Heart right ventricle (tissue), 16 donors: ENCODE measurements around the gene SMAD3. TPM values are rescaled to one million over a fixed set of nuclear protein-coding genes. Genes with fewer than 3 reads are reported as not detected.

ENCODE experiments used
- ATAC-seq, 8 donors: fragments of 200-7000 bp; cut with Tn5 transposase; one replicate each; pipeline ENCODE4 v1.9.1; 2020; ENCODE audit warnings: mild to moderate bottlenecking in 8 of 8, moderate library complexity in 8 of 8, moderate number of reproducible peaks in 1 of 8
- DNase-seq, 2 donors: peaks; one replicate each; pipeline ENCODE4 v3.0.0-alpha.2; 2020
- H3K27ac ChIP-seq, 10 donors: fragments of 200-600 bp; sonication (generic) in 2 of 10; one replicate each; pipeline versions ENCODE4 v1.5.0 to v1.8.0; 2020 to 2022; ENCODE audit warnings: mild to moderate bottlenecking in 3 of 10
- H3K27me3 ChIP-seq, 7 donors: fragments of 200-600 bp; one replicate each; pipeline ENCODE4 v1.8.0; 2021 to 2022; ENCODE audit warnings: mild to moderate bottlenecking in 2 of 7
- H3K36me3 ChIP-seq, 9 donors: fragments of 200-600 bp; sonication (generic) in 1 of 9; one replicate each; pipeline versions ENCODE4 v1.5.0 to v1.8.0; 2020 to 2022; ENCODE audit warnings: mild to moderate bottlenecking in 2 of 9
- H3K4me1 ChIP-seq, 9 donors: fragments of 200-600 bp; sonication (generic) in 1 of 9; one replicate each; pipeline versions ENCODE4 v1.5.0 to v1.8.0; 2020 to 2022; ENCODE audit warnings: mild to moderate bottlenecking in 4 of 9
- H3K4me3 ChIP-seq, 10 donors: fragments of 200-600 bp; sonication (generic) in 2 of 10; one replicate each; pipeline versions ENCODE4 v1.5.0 to v1.8.0; 2020 to 2022; ENCODE audit warnings: mild to moderate bottlenecking in 7 of 10, moderate library complexity in 2 of 10
- H3K9me3 ChIP-seq, 11 donors: fragments of 200-600 bp in 10 of 11; sonication (generic) in 2 of 11; one replicate each; pipeline versions ENCODE4 v1.5.0 to v1.8.0; 2013 to 2022; ENCODE audit warnings: mild to moderate bottlenecking in 2 of 11, control low read depth in 1 of 11, moderate library complexity in 1 of 11
- CTCF ChIP-seq, 9 donors: fragments of 200-600 bp; sonication (generic) in 2 of 9; IDR thresholded peaks; one replicate each; pipeline versions ENCODE4 v1.5.0 to v1.8.0; 2021 to 2022; ENCODE audit warnings: antibody characterized with exemption in 9 of 9, mild to moderate bottlenecking in 5 of 9, moderate library complexity in 1 of 9
- WGBS, 2 donors: extraction: QIAGEN DNeasy Blood & Tissue Kit; methylation state at CpG; one replicate each; pipeline ENCODE4 v1.1.7; 2013; ENCODE audit warnings: inconsistent platforms in 1 of 2; 5-methylcytosine and 5-hydroxymethylcytosine counted together
- intact Hi-C, 10 donors: fragments of 100-400 bp; cut with DNase I; formaldehyde crosslinking; loops; one replicate each; pipeline versions ENCODE4 v1.11.1 to v1.14.2; 2022
- polyA plus RNA-seq, 2 donors: library from polyadenylated mRNA; stranded (reverse); fragments of 200-250 nt; gene quantifications; one replicate each; pipeline ENCODE4 v1.2.3, GENCODE V29; 2013
- total RNA-seq, 10 donors: library from RNA; stranded (reverse); fragmentation: NEBNext Ultra II Directional in 3 of 10; extraction: Animal tissue kit (Norgen Biotek cat#: 25700) in 3 of 10; gene quantifications; one replicate each; pipeline versions ENCODE4 v1.2.1 to v1.2.4, GENCODE V29; 2021 to 2023
- donor health status: Arrhythmogenic right ventricular cardiomyopathy.
- donor health status: ischemic (EF 13 %, LVEDD 7.1; RV severe dilation, severe dysfunction).
- donor health status: healthy with polysubstance abuse.
- donor health status: DM: no; HTN: yes; CAD: no.
- donor health status: DM: no; HTN: no; CAD: no.
- donor health status: ischemic (EF 25% LVEDD 6.9; RV normal size, moderate dysfunction).
- donor health status: ischemic (EF 25% LVEDD 5.7; RV mildly dilated, moderate dysfunction).
- donor health status: healthy.
- donor health status: DM: yes; HTN: yes; CAD: no.
- donor health status: Ischemic cardiomyopathy.
- donor health status: ischemic (EF 35%, LVEDD 5.7; RV mildly dilated, moderate dysfunction).
- donor health status: nonischemic (EF 11% LVEDD 7.7; RV severe dilation, severe dysfunction).
- donor health status: DM: yes; HTN: yes; CAD: no.
- donor health status: PGD.
- donor health status: ischemic (EF 29% LVEDD 5.4; RV normal size, mild dysfunction).
- donor health status: nonischemic (EF 23%, LVEDD 6.1; RV moderate dilation, normal function).

Gene SMAD3
- total and polyA plus RNA-seq, 12 donors: 6.2 to 44.8 (median 15.5) TPM

GRCh38 chr15:67186688-67187087 is 121.3 kb downstream of the SMAD3 start:
- ATAC-seq: peak in 1 of 8 donors; percentile 0
- TF ChIP-seq CTCF (IDR thresholded peaks at IDR 0.05): no peak
- Histone ChIP-seq H3K4me3 (no peak overlapping the region), H3K27ac (peak overlapping the region; percentile 79 to 95 (median 86)), H3K27me3 (no peaks in the 10 kb centered on the region), H3K9me3 (no peaks in the 10 kb centered on the region), H3K36me3 (peaks cover 0 to 88% (median 7%) of the 10 kb centered on the region in 9 donors), H3K4me1 (peaks cover 35 to 66% (median 58%) of the 10 kb centered on the region in 9 donors)
- intact Hi-C loops: loop anchor here in 6 of 10 donors (1.0 to 10.0 kb wide), 6 partner anchors 64 to 304 kb away; partner anchors contain the start of gene SMAD3 (in 6 of the 6)
- 32 to 33% methylated on average over 4 of the region's 4 CpGs for WGBS, 2 donors
- DNase-seq: no peak

GRCh38 chr15:67187351-67187854 is 122.0 kb downstream of the SMAD3 start:
- no peak for TF ChIP-seq CTCF (IDR thresholded peaks at IDR 0.05)
- Histone ChIP-seq H3K27me3 (no peaks in the 10 kb centered on the region), H3K4me1 (peaks cover 35 to 66% (median 58%) of the 10 kb centered on the region in 9 donors), H3K27ac (peak overlapping the region in 9 of 10 donors; percentile 79 to 95 (median 89)), H3K4me3 (no peak overlapping the region), H3K9me3 (no peaks in the 10 kb centered on the region), H3K36me3 (peaks cover 0 to 88% (median 2%) of the 10 kb centered on the region in 9 donors)
- no peak for ATAC-seq
- intact Hi-C loops: loop anchor here in 6 of 10 donors (5.0 to 10.0 kb wide), 5 partner anchors 65 to 305 kb away; partner anchors contain the start of gene SMAD3 (in 6 of the 6)
- 85 to 89% methylated on average over 12 of the region's 12 CpGs for WGBS, 2 donors
- DNase-seq: no peak

GRCh38 chr15:67188551-67189218 is 123.3 kb downstream of the SMAD3 start:
- 55 to 60% methylated on average over 8 of the region's 8 CpGs for WGBS, 2 donors
- DNase-seq (peak in 1 of 2 donors; percentile 75), ATAC-seq (peak in 5 of 8 donors; percentile 15 to 37 (median 24))
- intact Hi-C loops: loop anchor here in 6 of 10 donors (5.0 to 10.0 kb wide), 5 partner anchors 66 to 306 kb away; partner anchors contain the start of gene SMAD3 (in 6 of the 6)
- no peak for TF ChIP-seq CTCF (IDR thresholded peaks at IDR 0.05)
- Histone ChIP-seq H3K36me3 (peaks cover 0 to 95% (median 2%) of the 10 kb centered on the region in 9 donors), H3K27ac (peak overlapping the region; percentile 79 to 95 (median 88)), H3K4me3 (no peak overlapping the region), H3K9me3 (no peaks in the 10 kb centered on the region), H3K4me1 (peaks cover 35 to 70% (median 66%) of the 10 kb centered on the region in 9 donors), H3K27me3 (no peaks in the 10 kb centered on the region)

- TF ChIP-seq CTCF (IDR thresholded peaks at IDR 0.05): no peak
- WGBS, 2 donors: 48% methylated on average over 26 of the region's 26 CpGs
These were observed 124.1 kb downstream of the SMAD3 start for GRCh38 chr15:67189326-67190051.

More at GRCh38 chr15:67189326-67190051, 124.1 kb downstream of the SMAD3 start:
- no peaks in the 10 kb centered on the region for H3K27me3 ChIP-seq
- peak overlapping the region; percentile 79 to 95 (median 88) for H3K27ac ChIP-seq
- intact Hi-C loops: loop anchor here in 6 of 10 donors (5.0 to 10.0 kb wide), 5 partner anchors 67 to 307 kb away; partner anchors contain the start of gene SMAD3 (in 6 of the 6)
- peak; percentile 85 to 87 for DNase-seq
- H3K4me3 ChIP-seq: no peak overlapping the region
- H3K9me3 ChIP-seq: no peaks in the 10 kb centered on the region
- ATAC-seq: peak; percentile 51 to 89 (median 71)
- peaks cover 37 to 77% (median 70%) of the 10 kb centered on the region in 9 donors for H3K4me1 ChIP-seq
- peaks cover 0 to 93% (median 2%) of the 10 kb centered on the region in 9 donors for H3K36me3 ChIP-seq
